ENCODE measurements around the gene APOL2.
"Not testable (repeated sequence)": the region's sequence is repeated elsewhere in the genome, so short reads cannot be mapped to it uniquely, and the experiment has no call there.

Gene APOL2

GRCh38 chr22:36208914-36209313 lies 30.4 kb downstream of the APOL2 start:
- TF ChIP-seq CTCF (IDR thresholded peaks at IDR 0.05; ENCODE audit: borderline replicate concordance, insufficient read depth, low read depth, low read length) = no peak
- no peak overlapping the region for H3K4me3 ChIP-seq (ENCODE audit: low read depth, low read length)

GRCh38 chr22:36208162-36208765 lies 31.1 kb downstream of the APOL2 start:
- no peak for TF ChIP-seq CTCF (IDR thresholded peaks at IDR 0.05; ENCODE audit: borderline replicate concordance, insufficient read depth, low read depth, low read length)
- no peak overlapping the region for H3K4me3 ChIP-seq (ENCODE audit: low read depth, low read length)

DNA sequence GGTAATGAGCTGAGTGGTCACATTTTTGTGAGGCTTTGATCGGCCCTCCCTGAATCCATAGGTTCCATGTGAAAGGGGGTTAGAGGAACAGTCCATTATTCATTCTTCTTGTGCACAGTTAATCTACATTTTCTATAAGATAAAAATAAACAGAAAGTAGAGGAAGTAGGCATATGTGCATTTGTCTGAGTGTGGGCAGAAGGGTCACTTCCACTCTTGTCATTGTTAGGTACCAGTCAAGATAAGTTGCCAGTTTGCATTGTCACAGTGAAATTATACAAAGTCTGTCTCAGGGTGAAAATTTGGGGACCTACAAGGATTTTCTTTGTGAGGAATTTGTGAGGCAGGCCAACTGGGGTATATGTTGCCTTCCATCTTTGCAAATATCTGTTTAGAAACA lies 33.1 kb downstream of the APOL2 start:
- no peak for TF ChIP-seq CTCF (IDR thresholded peaks at IDR 0.05; ENCODE audit: borderline replicate concordance, insufficient read depth, low read depth, low read length)
- H3K4me3 ChIP-seq (ENCODE audit: low read depth, low read length) = no peak overlapping the region

DNA sequence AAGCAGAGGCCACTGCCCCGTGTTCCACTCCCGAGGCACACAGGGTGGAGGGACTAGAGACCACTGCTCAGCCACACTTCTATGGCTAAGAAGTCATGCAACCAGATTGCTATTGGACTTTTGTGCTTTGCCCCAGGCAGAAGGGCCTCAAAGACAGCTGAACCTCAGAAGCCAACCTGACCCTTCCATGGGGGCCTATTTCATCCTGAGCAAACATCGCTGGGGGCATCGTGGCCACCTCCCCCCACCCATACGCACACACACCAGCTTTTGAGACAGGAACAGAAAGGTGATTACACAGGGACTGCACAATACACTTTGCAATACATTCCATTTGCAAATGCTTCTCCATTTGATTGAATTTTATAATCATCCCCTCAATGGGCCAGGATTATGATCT lies 33.8 kb downstream of the APOL2 start:
- not testable (repeated sequence) for H3K4me3 ChIP-seq (ENCODE audit: low read depth, low read length)

DNA sequence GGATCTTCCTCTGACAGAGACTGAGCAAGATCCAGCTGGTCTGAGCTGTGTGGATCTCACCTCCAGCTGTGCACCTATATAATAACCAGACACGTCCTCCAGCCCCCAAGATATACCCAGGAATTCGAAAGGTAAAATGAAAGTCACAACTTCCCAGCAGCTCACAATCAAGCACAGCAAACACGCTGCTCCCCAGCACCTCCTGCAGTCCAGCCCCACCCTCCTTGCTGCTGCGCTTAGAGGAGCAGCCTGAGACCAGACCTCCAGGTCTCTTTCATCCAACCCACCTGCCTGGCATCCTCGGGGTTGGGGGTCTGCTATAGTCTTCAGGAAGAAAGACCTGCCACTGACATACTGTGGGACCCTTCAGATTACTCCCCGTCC lies 34.7 kb downstream of the APOL2 start:
- H3K4me3 ChIP-seq (ENCODE audit: low read depth, low read length) = no peak overlapping the region
- TF ChIP-seq CTCF (IDR thresholded peaks at IDR 0.05; ENCODE audit: borderline replicate concordance, insufficient read depth, low read depth, low read length) = no peak

DNA sequence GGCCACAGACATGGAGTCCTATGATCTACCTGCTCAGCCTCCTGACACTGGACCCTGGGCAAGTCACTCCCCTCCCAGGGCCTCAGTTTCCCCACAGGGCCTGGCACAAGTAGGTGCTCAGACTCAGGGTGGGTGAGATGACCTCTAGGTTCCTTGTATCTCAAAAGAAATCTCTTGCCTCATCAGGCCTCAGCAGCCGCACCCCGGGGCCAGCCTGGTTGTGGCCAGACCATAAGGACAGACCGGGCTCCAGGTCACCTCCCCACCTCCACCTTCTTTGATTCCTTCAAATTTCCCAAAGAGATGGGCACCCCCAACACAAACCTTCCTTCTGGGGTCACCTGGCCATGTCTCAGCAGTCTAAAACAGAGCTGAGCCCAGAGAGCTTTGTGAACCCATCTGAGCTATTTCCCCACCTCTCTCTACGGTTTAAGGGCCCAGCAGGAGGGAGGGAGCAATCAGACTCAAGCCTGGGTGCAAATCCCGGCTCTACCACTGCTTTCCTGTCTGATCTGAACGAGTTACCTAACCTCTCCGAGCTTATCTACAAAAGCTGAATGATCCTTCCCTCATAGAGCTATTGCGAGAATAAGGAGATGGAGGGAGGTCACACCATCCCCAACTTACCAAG lies 35.2 kb downstream of the APOL2 start:
- no peak overlapping the region for H3K4me3 ChIP-seq (ENCODE audit: low read depth, low read length)
- TF ChIP-seq CTCF (IDR thresholded peaks at IDR 0.05; ENCODE audit: borderline replicate concordance, insufficient read depth, low read depth, low read length) = no peak

DNA sequence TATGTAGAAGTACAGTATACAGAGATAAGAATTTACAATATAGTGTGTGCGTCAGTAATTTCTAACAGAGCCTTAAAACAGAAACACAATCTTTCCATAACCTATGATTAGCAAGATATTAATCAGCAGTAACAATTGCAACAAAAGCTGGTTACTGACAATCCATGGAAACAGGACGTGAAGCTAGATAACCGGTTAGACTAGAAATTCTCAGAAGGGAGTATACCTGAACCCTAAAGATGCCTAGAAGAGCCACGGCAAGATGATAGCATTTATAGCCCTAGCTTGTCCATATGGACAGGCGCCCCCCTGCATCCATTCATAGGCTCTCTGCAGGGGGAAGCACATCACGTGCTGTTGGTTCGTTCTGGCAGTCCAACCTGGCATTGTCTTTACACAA lies 35.9 kb downstream of the APOL2 start:
- not testable (repeated sequence) for H3K4me3 ChIP-seq (ENCODE audit: low read depth, low read length)

DNA sequence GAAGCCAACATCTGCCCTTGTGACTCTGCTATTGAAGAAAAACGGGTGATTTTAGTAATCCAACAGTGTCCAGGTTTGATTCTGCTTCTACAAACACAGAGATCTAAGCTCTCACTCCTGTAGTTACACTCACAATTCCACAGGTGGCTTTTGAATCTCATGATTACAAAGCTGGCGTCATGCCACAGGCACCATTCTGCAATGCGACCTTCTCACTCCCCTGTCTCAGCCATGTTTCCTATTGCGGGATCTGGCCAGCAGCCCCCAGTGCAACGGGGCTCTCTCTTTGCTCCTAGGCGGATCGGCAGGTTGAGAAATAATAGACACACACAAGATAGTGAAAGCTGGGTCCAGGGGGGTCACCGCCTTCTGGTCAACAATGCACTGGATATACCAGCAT lies 36.4 kb downstream of the APOL2 start:
- not testable (repeated sequence) for H3K4me3 ChIP-seq (ENCODE audit: low read depth, low read length)

All from GM12875 (cell line).